Measurements from ENCODE around the gene AFF1.
"Not testable (repeated sequence)": the region's sequence is repeated elsewhere in the genome, so short reads cannot be mapped to it uniquely, and the experiment has no call there.

DNA sequence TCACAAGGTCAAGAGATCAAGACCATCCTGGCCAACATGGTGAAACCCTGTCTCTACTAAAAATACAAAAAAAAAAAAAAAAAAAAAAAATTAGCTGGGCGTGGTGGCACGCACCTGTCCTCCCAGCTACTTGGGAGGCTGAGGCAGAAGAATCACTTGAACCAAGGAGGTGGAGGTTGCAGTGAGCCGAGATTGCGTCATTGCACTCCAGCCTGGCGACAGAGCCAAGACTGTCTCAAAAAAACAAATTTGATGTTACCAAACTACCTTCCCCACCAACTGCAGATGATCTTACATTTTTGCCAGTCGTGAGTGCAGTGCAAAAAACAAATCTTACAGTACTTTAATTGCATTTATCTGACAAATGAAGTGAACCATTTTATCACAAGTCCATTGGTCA is 211.1 kb downstream of the AFF1 start:
- not testable (repeated sequence) for TF ChIP-seq CTCF (IDR thresholded peaks at IDR 0.05; ENCODE audit: insufficient read depth, low read length, poor library complexity, severe bottlenecking); EZH2phosphoT487 (conservative IDR thresholded peaks at IDR 0.05; ENCODE audit: low read length)
